ENCODE results near the gene BCL3. TPM values are rescaled to one million over a fixed set of nuclear protein-coding genes. Genes with fewer than 3 reads are reported as not detected.

BCL3 gene
- total and polyA plus RNA-seq, 2 of the 13 experiments (the other 11 are each of a cell fraction or from before 2014, with no cell fraction given) = 2.3 to 4.0 TPM

GRCh38 chr19:44740351-44740824, 8.1 kb upstream of the BCL3 start (continued):
- TF ChIP-seq RXRA (CRISPR knock-in tag; IDR thresholded peaks at IDR 0.05) = peak; percentile 54; the same call in 1 of the 2 replicates
- TF ChIP-seq ZBTB44 (CRISPR knock-in tag; IDR thresholded peaks at IDR 0.05) = no peak
- no peak for TF ChIP-seq KLF11 (CRISPR knock-in tag; IDR thresholded peaks at IDR 0.05)
- no peak for TF ChIP-seq ZNF224 (CRISPR knock-in tag; IDR thresholded peaks at IDR 0.05)
- no peak for TF ChIP-seq ZNF333 (CRISPR knock-in tag; IDR thresholded peaks at IDR 0.05; ENCODE audit: borderline replicate concordance)
- no peak for TF ChIP-seq ZBTB39 (CRISPR knock-in tag; IDR thresholded peaks at IDR 0.05)
- TF ChIP-seq ZNF264 (CRISPR knock-in tag; IDR thresholded peaks at IDR 0.05) = no peak
- TF ChIP-seq ZBED4 (CRISPR knock-in tag; IDR thresholded peaks at IDR 0.05; ENCODE audit: borderline replicate concordance) = no peak
- 0 out of 2 replicates have a peak, but pooled peaks have one; percentile 53 for TF ChIP-seq HNRNPL (IDR thresholded peaks at IDR 0.05; ENCODE audit: low read depth, low read length)
- no peak for TF ChIP-seq GLI4 (CRISPR knock-in tag; IDR thresholded peaks at IDR 0.05; ENCODE audit: borderline replicate concordance)
- TF ChIP-seq ZNF234 (CRISPR knock-in tag; conservative IDR thresholded peaks at IDR 0.05) = no peak
- no peak for TF ChIP-seq ZNF850 (CRISPR knock-in tag; conservative IDR thresholded peaks at IDR 0.05)
- no peak for TF ChIP-seq ZNF878 (CRISPR knock-in tag; IDR thresholded peaks at IDR 0.05)
- no peak for TF ChIP-seq ZNF282 (IDR thresholded peaks at IDR 0.05; ENCODE audit: partially characterized antibody)
- TF ChIP-seq HNF1A (IDR thresholded peaks at IDR 0.05; ENCODE audit: low read depth) = no peak
- no peak for TF ChIP-seq HNF1A (CRISPR knock-in tag; IDR thresholded peaks at IDR 0.05; ENCODE audit: borderline replicate concordance)
- no peak for TF ChIP-seq ZNF329 (CRISPR knock-in tag; IDR thresholded peaks at IDR 0.05; ENCODE audit: low read depth)
- TF ChIP-seq ZNF251 (CRISPR knock-in tag; IDR thresholded peaks at IDR 0.05) = no peak
